Esophagus muscularis mucosa (tissue), 3 donors: ENCODE results near the gene OBP2B.

Experiments used
- POLR2AphosphoS5 ChIP-seq, 2 donors: sonication (generic); formaldehyde crosslinking; IDR thresholded peaks; one replicate each; pipeline ENCODE4 v1.6.1; 2017; ENCODE audit warnings: antibody characterized with exemption in 2 of 2
- TF ChIP-seq, protein P1 (sequence below), 3 experiments: fragments of 200-600 bp in 2 of 3; fragments of 450-650 bp in 1 of 3; sonication (generic) in 2 of 3; IDR thresholded peaks; one replicate each; pipeline ENCODE4 v1.5.1; 2017 to 2019; ENCODE audit warnings: antibody characterized with exemption in 3 of 3, mild to moderate bottlenecking in 2 of 3, moderate library complexity in 1 of 3

DNA sequence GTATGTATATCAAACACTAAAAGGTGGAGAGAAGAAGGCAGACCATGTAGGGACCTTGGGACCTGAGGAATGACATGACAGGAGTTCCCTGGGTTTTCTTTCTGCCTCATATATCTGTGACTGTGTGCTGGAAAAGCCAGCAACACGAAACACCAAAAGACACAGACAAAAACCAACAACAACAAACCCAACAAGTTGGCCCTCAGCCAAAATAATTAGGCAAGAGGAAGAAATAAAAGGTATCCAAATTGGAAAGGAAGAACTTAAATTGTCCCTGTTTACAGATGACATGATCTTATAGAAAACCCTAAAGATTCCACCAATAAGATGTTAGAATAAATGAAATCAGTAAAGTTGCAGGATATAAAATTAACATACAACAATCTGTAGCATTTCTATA lies 44.2 kb upstream of the OBP2B start:
- TF ChIP-seq, protein P1, sequence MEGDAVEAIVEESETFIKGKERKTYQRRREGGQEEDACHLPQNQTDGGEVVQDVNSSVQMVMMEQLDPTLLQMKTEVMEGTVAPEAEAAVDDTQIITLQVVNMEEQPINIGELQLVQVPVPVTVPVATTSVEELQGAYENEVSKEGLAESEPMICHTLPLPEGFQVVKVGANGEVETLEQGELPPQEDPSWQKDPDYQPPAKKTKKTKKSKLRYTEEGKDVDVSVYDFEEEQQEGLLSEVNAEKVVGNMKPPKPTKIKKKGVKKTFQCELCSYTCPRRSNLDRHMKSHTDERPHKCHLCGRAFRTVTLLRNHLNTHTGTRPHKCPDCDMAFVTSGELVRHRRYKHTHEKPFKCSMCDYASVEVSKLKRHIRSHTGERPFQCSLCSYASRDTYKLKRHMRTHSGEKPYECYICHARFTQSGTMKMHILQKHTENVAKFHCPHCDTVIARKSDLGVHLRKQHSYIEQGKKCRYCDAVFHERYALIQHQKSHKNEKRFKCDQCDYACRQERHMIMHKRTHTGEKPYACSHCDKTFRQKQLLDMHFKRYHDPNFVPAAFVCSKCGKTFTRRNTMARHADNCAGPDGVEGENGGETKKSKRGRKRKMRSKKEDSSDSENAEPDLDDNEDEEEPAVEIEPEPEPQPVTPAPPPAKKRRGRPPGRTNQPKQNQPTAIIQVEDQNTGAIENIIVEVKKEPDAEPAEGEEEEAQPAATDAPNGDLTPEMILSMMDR (IDR thresholded peaks at IDR 0.05), result no peak
- no peak for TF ChIP-seq POLR2AphosphoS5 (IDR thresholded peaks at IDR 0.05)
